Measurements from ENCODE around the gene MRPS2.
"Not testable (repeated sequence)": the region's sequence is repeated elsewhere in the genome, so short reads cannot be mapped to it uniquely, and the experiment has no call there.

The MRPS2 gene

DNA sequence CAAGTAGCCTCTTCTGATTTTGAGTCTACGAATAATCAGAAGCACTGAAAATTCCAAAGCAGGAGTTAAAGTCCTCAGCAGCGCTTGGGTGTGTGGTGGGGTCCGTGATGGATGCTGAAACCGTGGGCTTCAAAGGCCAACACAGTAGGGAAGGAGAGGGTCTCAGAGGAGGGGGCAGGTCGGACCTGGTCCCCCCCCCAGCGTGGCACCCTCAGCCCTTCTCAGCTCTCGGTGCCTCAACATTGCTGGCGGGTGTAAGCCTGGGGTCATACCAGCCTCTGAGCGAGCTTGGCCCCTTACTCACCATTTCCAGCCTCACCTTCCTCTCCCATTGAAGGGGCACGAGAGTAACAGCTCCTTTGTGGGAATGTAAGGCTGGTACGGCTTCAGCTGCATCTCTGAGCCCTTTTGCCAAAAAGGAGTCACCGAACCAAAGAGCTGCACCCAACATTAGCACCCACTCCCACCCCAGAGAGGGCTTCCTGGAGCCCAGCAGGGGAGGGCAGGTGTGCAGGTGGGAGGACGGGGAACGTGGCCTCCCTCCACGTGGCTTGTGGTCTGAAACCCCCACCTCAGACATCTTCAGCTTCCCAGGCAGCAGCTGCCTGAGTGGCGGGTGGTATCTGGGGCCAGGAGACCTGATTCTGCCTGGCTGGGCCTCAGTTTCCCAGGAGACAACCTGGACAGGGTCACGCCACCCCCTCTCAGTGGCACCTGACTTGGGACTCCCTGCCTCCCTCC lies 14.0 kb downstream of the MRPS2 start:
- no peak for DNase-seq (ENCODE audit: low spot score)

DNA sequence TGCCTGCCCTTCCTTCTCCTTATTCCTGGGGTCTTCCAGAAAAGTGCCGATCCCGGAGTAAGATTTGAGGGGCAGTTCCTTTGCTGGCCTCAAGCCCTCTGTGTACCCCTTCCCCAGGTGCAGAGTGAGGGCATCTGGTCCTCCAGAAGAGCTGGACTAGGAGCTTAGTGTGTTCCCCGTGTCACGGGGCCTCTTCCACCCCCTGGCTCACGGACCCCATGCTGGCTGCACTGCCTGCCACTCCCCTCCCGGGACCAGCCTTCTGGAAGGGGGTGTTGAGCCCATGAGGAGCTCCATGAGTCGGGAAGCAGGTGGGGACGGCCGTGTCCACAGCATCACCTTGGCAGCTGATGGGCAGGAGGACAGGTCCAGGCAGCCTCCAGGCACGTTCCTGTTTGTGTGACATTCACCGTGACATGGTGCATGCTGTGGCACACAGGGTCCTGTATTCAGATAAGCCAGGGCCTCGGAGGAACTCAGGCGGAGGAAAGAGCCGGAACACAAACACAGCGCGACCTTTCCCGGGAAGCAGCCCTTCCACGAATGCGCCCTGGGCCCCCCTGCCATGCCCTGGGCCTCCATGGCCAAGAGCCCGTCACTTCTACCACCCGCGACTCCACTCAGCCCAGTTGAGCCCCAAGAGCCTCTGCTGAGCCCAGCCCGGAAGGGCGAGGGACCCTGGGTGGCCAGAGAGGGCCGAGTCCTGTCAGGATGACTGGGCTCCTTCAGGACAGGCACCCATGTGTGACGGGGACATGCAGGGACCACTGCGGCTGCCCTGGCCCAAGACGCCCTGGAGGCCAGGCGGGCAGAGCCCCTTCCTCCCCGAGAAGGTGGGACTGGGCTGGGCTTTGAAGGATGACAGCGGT lies 14.8 kb downstream of the MRPS2 start:
- no peak for DNase-seq (ENCODE audit: low spot score)

DNA sequence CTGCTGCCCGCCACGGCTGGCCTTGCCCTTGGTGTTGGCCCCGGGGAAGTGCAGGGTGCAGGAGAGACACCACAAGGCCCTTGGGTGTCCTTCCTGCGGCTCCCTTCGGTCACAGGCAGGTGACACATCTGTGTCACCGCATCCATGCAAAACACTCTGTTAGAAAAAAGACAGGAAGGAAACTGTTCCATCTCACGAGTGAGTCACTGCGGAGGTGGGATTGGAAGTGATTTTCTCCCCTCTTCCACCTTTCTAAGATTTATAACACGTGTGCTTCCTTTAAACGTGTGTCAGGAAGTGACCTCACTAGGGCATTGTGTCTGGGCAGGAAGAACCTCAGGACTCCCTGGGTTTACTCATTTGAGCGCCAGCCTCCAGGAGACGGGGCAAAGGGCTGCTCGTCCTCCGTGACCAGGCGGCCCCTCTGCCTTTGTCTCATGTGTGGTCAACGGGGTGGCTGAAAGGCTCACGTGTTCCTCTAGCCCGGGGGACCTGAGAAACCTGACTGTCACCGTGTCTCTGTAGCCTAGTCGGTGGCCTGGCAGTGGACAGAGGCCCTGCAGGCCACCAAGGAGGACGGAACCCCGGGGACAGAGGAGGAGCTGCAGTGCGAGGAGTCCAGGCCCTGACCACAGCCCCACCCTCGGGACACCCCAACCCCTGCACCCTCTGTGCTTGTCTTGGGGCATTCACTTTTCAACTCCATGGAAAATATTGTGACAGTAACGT lies 15.8 kb downstream of the MRPS2 start:
- no peak for DNase-seq (ENCODE audit: low spot score)

DNA sequence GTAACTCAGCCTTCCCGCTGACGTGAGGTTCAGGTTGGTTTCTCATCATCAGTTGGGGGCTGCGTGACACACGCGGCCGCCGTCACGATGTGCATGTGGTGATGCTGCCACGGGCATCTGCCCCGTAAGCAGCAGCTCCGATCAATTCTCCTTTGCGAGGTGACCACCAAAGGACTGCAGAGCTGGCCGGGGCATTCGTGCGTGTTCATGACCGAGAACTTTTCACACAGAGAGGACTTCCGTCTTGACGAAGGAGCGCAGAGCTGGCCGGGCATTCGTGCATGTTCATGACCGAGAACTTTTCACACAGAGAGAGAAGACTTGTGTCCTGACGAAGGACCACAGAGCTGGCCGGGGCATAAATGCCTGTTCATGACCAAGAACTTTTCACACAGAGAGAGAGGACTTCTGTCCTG lies 16.9 kb downstream of the MRPS2 start:
- no peak for DNase-seq (ENCODE audit: low spot score)

DNA sequence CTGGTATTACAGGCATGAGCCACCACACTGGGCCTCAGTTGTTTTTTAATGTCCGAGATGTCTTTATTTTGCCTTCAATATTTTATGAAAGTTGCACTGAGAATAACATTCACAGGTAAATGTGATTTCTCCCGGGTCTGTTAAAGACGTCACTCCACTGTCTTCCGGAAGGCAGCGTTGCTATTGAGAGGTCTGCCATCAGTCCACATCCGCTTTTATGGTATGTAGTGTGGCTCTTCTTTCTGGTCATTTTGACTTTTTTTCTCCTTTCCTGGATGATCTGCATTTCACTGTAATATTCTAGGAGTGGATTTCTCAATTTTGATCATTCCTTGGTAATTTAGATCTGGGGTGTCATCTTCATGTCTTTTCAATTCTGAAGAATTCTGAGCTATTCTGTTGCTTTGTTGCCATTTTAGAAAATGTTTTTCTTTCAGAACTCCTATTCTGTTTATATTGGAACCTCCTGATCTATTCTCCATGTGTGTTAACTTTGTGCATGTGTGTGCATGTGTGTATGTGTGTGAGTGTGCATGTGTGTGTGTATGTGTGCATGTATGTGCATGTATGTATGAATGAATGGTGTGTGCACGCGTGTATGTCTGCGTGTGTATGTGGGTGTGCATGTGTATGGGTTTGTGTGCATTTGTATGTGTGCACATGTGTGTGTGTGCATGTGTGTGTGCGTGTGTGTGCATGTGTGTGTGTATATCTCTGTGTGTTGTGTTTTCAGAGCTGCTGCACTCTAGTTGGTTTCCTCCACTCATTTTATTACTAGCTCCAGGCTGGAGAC lies 18.9 kb downstream of the MRPS2 start:
- DNase-seq (ENCODE audit: low spot score), result no peak

DNA sequence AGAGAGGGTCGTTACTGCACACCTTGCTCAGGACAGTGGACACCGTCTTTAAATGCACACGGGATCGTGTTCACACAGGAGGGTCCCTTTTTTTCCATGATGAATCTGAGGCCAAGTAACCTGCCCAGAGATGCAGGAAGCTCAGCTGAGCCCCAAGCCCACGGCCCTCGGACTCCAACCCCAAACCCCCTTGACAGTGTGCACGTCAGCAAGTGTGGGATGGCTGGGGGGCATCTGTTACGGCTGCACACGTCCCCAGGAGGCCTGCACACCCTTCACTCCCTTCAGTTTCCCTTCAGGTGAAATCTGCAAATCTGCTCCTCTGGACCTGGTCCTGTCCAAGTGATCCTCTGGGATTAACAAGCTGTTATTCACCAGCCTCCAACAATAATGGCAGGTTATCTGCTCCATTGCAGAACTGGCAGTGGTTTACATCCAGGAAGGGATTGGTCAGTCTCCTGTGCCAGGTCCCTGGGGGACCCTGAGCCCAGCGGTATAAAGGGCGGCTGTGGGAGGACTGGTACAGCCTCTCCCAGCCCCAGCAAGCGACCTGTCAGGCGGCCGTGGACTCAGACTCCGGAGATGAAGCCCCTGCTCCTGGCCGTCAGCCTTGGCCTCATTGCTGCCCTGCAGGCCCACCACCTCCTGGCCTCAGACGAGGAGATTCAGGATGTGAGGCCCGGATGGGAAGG lies 20.6 kb downstream of the MRPS2 start, which contains the start of gene LCN1:
LCN1 (plus strand) TSS at position 525 of the 692 bp plus-strand sequence; CDS start at position 583, 58 bp downstream.
- DNase-seq (ENCODE audit: low spot score), result no peak

DNA sequence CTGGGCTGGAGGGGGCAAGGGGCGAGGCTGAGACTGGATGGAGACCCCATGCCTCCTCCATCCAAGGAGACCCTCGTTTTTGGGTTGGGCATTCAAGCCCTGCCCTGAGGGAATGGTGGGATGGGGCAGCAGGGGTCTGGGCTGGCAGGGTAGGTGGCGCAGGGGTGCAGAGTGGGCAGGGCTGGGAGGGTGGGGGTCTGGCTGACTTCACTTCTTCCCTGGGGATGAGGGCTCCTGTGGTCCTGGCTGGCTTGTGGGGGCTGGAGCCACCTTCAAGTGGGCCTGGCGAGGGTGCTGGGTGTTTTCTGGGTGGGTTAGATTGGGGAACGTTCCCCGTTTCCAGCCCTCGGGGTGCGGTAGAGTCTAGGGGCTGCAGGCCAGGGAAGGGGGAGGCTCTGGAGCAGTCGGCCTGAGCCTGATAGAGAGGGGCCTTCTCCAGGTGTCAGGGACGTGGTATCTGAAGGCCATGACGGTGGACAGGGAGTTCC lies 21.2 kb downstream of the MRPS2 start:
- DNase-seq (ENCODE audit: low spot score), result no peak

DNA sequence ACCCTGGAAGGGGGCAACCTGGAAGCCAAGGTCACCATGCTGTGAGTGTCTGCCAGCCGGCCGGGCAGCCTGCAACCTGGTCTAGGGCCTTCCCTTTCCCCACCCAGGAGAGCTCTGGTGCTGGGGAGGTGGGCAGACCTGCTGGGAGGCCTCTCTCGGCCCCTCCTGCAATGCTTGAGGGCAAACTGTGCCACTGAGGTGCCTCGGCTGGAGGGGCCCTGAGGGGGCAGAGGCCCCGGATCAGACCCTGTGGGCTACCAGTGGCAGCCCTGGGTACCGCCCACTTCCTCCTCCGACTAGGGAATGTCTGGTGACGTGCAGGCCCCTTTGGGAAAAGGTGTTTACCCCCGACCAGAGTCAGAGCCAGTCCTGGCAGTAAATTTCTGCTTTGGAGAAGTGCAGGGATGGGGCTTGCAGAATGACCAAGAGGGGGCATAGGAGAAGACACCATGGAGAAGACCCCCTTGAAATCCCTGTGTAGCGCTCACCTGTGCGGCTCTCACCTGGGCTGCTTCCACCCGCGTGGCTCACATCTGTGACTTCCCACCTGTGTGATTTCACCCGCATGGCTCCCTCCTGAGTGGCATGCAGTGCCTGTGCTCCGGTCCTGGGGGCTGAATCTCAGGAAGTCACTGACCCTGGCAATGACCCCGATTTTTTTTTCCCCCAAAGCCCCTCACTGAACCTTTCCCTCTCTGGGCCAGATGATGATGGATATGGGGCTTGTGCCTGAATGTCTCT lies 21.8 kb downstream of the MRPS2 start:
- DNase-seq (ENCODE audit: low spot score), result no peak

DNA sequence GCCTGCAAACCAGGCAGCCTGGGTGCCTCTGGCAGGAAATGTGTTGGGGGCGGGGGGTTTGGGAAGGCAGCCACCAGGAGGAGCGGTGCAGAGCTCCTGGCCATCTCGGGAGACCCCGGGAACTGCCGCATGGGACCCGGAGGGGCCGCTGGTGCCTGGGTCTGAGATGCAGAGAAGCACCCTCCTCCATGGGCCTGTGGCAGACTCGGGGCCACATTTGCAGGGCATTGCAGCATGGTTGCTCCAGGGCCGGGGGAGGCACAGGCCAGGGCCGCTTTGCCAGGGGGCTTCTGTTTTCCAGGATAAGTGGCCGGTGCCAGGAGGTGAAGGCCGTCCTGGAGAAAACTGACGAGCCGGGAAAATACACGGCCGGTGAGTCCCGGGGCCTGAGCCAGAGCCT lies 22.4 kb downstream of the MRPS2 start:
- no peak for DNase-seq (ENCODE audit: low spot score)

DNA sequence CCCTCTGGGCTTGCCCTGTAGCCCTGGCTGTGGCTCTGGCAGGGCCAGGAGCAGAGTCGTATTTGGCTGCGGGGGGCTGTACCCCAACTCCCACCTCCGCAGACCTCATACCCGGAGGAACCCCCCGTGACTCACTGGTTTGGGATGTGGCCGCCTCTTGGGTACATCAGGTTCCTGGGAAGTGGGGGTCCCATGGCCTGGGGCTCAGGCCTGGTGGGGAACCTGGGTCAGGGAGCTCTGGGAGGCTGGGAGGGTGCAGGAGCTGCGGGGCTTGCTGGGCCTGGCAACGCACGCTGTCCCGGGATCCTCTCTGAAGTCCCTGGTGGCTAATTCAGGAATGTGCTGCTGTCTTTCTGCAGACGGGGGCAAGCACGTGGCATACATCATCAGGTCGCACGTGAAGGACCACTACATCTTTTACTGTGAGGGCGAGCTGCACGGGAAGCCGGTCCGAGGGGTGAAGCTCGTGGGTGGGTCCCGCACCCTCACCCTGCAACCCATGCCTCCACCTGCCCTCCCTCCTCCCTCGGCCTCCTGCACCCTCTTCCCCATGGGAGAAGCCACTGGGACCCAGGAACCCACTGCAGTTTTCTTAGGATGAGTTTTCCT lies 23.1 kb downstream of the MRPS2 start:
- no peak for DNase-seq (ENCODE audit: low spot score)

DNA sequence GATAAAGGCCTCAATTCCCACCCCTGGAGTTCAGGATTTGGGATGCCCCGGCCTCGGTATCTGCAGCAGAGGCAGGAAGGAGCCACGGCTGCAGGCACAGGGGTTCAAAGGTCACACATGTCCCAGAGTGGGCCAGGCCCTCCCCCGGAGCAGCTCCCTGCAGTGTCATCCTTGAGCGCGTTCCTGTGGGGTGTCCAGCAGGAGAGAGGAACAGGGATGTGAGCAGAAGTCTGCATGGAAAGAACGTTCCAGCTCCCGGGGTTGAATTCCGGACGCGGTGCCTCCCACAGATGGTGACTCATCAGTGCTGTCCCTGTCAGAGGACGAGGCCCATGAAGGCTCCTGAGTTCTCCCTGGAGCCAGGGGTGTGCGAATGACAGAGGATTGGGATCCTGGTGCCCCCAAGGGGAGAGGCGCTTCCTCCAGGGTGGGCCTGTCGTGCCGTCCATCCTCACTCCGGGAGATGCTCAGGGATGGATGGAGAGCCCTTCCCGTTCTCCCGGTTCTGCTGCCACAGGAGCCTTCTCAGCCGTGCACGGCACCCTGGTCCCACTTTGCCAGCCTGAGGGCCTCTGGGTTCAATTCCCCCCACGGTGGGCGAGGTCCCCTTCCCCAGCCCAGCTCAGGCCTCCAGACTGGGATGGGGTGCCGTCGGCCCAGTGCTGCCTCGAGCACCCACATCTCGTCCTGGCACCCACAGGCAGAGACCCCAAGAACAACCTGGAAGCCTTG lies 23.8 kb downstream of the MRPS2 start:
- no peak for DNase-seq (ENCODE audit: low spot score)

DNA sequence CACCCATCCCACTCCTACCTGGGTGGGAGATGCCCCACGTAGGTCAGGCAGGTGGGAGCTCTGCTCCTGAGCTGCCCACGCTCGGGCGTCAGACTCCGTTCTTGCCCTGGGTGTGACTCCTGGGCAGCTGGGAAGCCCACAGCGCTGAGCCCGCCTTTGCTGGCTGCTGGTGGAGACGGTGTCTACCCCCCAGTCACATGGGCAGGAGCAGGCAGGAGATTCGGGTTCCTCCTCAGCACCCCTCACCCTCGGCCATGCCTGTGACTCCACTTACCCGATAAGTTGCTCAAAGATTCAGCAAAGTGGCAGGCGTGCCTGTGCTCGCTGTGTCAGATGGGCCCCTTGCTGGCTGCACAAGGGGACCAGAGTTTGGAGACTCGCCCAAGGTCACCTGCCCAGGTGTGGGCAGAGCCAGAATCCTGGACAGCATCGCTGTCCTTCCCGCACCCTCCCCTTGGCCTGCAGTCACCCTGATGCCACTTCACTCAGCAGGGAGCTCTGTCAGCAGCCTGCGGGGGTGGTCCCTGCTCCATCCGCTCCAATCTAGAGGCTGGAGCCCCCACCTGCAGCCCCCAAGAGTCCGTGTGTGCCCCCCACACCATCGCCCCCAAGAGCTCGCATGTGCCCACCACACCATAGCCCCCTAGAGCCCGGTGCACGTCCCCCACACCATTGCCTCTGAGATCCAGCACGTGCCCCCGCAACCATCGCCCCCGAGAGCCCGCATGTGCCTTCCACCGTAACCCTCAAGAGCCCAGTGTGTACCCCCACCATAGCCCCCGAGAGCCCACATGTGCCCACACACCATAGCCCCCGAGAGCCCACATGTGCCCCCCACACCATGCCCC lies 25.0 kb downstream of the MRPS2 start:
- DNase-seq (ENCODE audit: low spot score), result no peak

DNA sequence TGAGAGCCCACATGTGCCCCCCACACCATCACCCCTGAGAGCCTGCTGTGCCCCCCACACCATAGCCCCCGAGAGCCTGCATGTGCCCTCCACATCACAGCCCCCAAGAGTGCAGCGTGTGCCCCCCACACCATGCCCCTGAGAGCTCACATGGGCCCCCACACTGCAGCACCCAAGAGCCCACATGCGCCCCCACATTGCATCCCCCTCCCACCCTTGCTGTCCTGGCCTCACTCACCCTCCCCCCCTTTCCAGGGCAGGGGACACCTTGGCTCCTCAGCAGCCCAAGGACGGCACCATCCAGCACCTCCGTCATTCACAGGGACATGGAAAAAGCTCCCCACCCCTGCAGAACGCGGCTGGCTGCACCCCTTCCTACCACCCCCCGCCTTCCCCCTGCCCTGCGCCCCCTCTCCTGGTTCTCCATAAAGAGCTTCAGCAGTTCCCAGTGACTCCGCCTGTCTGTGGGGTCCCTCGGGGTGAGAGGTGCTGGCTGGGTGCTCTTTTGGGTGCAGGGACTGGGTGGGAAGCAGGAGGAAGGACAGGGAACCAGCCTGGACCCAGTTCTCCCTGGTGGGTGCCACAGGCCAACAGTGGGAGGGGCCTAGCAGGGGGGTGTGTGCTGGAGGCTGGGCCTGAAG lies 25.7 kb downstream of the MRPS2 start:
- no peak for DNase-seq (ENCODE audit: low spot score)

DNA sequence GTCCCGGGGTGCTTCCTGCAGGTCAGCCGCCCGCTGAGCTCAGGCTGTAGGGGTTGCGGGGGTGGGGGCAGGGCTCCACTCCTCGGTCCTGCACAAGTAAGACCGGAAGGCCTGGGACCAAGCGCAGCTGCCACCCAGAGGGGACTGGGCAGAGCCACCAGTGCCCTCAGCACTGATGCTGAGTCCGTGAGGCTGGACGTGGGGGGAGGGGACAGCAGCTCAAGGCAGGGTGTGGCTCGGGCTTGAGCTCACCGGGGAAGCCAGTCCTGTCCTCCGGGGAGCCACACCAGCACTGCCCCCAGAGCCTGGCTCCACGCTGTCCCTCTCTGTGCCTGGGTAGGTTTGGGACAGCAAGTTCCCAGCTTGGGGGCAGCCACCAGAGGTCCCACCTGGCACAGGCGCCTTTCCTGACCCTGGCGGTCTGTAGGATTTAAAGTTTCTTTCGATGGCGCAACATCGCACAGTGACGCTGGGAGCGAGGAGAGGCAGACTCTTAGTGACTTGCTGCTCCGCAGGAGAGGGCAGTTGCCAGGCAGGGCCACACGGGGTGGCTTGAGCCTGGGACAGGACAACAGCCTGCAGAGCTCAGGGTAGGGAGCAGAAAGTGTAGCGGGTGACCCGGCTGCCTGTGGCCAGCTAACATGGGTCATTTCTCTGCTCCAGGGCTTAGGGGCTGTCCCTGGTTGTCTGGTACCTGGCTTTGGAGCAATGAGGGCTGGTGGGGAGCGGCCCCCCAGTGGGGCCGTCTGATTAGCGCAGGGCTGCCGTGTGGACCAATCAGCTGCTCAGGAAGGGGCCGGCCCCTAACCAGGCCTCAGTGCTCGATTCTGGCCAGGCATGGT lies 26.5 kb downstream of the MRPS2 start:
- no peak for DNase-seq (ENCODE audit: low spot score)

DNA sequence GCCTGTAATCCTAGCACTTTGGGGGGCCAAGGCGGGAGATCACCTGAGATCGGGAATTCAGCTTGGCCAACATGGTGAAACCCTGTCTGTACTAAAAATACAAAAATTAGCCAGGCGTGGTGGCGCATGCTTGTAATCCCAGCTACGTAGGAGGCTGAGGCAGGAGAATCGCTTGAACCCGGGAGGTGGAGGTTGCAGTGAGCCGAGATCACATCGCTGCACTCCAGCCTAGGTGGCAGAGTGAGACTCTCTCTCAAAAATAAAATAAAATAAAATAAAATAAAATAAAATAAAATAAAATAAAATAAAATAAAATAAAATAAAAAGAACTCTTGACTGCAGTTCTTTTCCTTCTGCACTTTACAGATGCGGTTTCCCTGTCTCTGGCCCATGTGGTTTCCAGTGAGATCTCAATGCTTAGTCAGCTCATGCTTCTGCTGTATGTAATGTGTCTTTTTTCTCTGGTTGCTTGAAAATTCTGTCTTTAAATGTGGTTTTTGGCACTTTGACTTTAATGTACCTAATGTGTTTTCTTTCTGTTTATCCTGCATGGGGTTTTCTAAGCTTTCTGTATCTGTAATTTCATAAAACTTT lies 28.5 kb downstream of the MRPS2 start:
- DNase-seq (ENCODE audit: low spot score), result not testable (repeated sequence)

DNA sequence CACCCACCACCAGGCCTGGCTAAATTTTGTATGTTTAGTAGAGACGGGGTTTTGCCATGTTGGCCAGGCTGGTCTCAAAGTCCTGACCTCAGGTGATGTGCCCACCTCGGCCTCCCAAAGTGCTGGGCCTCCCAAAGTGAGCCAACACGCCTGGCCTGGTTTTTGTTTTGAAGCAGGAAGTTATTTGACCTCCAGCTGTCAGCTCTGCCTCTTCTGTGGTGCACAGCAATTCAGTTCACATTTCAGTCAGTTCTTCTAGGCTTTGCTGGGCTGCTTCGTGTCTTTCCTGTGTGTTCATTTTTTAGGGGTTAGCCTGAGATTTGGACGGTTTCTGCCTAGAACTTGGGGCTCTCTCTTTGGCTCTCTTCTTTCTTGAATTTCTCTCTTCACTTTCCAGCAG lies 29.7 kb downstream of the MRPS2 start:
- DNase-seq (ENCODE audit: low spot score), result no peak
